HG02884 (cell line): ENCODE measurements around the gene POLQ.
"Not testable (repeated sequence)": the region's sequence is repeated elsewhere in the genome, so short reads cannot be mapped to it uniquely, and the experiment has no call there.

Experiments
- ATAC-seq: cut with Tn5 transposase; IDR thresholded peaks from one replicate; pipeline ENCODE4 v1.9.1; 2021; ENCODE audit warnings: mild to moderate bottlenecking, moderate library complexity; ENCODE audit not compliant: unreplicated experiment

POLQ gene

GRCh38 chr3:121430664-121431215 lies 115.0 kb downstream of the POLQ start:
- ATAC-seq = no peak

- no peak for ATAC-seq
These were observed 121.2 kb downstream of the POLQ start for GRCh38 chr3:121424549-121424948.

- ATAC-seq = no peak
These were observed 127.6 kb downstream of the POLQ start for GRCh38 chr3:121418182-121418581.

GRCh38 chr3:121414924-121415323 lies 130.9 kb downstream of the POLQ start:
- no peak for ATAC-seq

DNA sequence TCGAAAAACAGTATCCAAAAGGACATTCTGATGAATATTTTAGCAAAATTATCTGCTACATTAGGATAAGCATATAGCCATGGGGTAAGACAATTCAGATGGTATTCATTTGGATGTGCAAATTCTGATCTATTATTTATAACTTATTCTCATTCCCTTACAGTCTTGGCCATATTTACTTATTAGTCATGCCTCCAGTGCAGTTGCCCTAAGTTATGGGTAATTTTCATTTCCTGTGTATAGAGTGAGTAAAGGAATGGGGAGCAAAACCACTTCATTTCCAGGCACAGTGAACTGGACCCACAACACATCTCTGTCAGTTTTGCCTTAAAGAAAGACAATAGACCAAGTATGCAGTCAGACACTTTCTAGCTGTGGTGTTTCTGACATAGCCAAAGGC lies 134.3 kb downstream of the POLQ start:
- no peak for ATAC-seq

- no peak for ATAC-seq
These were observed 140.2 kb downstream of the POLQ start for GRCh38 chr3:121405631-121406030.

DNA sequence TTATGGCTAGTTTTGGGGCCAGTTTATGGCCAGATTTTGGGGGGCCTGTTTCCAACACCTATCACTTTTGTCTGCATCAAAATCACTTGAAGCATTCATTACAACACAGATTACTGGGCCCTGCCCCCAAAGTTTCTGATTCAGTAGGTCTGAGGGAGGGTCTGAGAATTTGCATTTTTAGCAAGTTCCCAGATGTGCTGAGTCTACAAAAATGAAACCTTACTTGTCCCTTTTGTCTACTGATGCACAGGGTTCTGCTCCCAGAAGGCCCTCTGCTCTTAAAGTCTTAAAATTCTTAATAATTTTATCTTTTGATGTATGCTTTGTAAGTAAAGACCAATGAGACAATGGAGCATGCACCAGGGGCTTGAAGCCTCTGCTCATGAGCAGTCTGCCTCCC lies 146.0 kb downstream of the POLQ start:
- ATAC-seq = no peak

DNA sequence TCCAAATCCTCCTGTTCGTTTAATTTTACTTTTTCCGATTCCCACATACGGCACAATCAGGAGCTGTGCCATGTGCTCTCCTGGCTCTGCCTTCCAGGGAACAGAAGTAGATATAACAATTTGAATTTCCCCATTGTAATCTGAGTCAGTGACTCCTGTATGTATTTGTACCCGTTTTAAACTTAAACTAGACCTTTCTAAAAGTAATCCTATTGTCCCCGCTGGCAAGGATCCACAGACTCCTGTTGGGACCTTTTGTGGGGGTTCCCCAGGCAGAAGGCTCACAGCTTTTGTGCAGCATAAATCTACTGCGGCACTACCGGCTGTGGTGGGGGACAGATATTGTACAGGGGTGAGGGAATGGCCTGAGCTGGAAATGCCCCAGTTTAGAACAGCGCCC lies 147.7 kb downstream of the POLQ start:
- not testable (repeated sequence) for ATAC-seq

GRCh38 chr3:121395967-121396366 lies 149.8 kb downstream of the POLQ start:
- not testable (repeated sequence) for ATAC-seq

- ATAC-seq = not testable (repeated sequence)
These were observed 157.5 kb downstream of the POLQ start for GRCh38 chr3:121388308-121388707.
